PC-3 (cell line): ENCODE results near the gene PRKCSH. TPM values are rescaled to one million over a fixed set of nuclear protein-coding genes. Genes with fewer than 3 reads are reported as not detected.
A peak's percentile ranks its signal among the peaks of the same experiment; 100 is the strongest.

Source experiments
- ATAC-seq: fragments of 200-7000 bp; cut with Tn5 transposase; 2 replicates; pipeline ENCODE4 v1.9.1; 2020; ENCODE audit warnings: mild to moderate bottlenecking, moderate library complexity
- BruUV-seq: library from RNA; stranded (reverse); fragments of 400-500 nt; replicated peaks from 2 replicates; lab custom pipeline; 2021; lab: Mats Ljungman, UMichigan
- CTCF ChIA-PET: fragments of 300-600 bp; sonication (Branson Sonifier 250); formaldehyde crosslinking; loops from one replicate; lab custom pipeline; 2022; ENCODE audit warnings: antibody characterized with exemption; lab: Charles Lee
- POLR2A ChIA-PET: fragments of 300-600 bp; sonication (Branson Sonifier 250); formaldehyde crosslinking; loops from one replicate; lab custom pipeline; 2022; ENCODE audit warnings: antibody characterized with exemption; ENCODE audit not compliant: unreplicated experiment; lab: Charles Lee
- DNase-seq: peaks from one replicate; pipeline ENCODE4 v3.0.0-alpha.2; 2015
- H2AFZ ChIP-seq: fragments of 300-600 bp; sonication (generic); 2 replicates; pipeline ENCODE4 v1.6.0; 2016; ENCODE audit warnings: antibody characterized with exemption, low read length
- H3F3A ChIP-seq: fragments of 300-600 bp; sonication (generic); one replicate; pipeline ENCODE4 v1.6.0; 2017; ENCODE audit warnings: antibody characterized with exemption, low read length, control low read depth, mild to moderate bottlenecking; ENCODE audit not compliant: unreplicated experiment
- H3K27ac ChIP-seq: fragments of 300-600 bp; sonication (generic); 2 replicates; pipeline ENCODE4 v1.5.1; 2016; ENCODE audit warnings: mild to moderate bottlenecking, low read length
- H3K27me3 ChIP-seq: fragments of 300-600 bp; sonication (generic); 2 replicates; pipeline ENCODE4 v1.6.1; 2016; ENCODE audit warnings: low read length, mixed read lengths
- H3K36me3 ChIP-seq: fragments of 300-600 bp; sonication (generic); 2 replicates; pipeline ENCODE4 v1.6.1; 2016; ENCODE audit warnings: low read depth, mixed run types, low read length, mixed read lengths
- H3K4me1 ChIP-seq: fragments of 300-600 bp; sonication (generic); 2 replicates; pipeline ENCODE4 v1.5.1; 2016; ENCODE audit warnings: low read length; ENCODE audit not compliant: insufficient read depth
- H3K4me2 ChIP-seq: fragments of 300-600 bp; sonication (generic); 2 replicates; pipeline ENCODE4 v1.6.0; 2016; ENCODE audit warnings: low read length
- H3K4me3 ChIP-seq: fragments of 300-600 bp; sonication (generic); 2 replicates; pipeline ENCODE4 v1.5.1; 2016; ENCODE audit warnings: mild to moderate bottlenecking, low read length, mixed read lengths
- H3K79me2 ChIP-seq: fragments of 300-600 bp; sonication (generic); 2 replicates; pipeline ENCODE4 v1.6.1; 2017; ENCODE audit warnings: low read length, mixed read lengths
- H3K9ac ChIP-seq: fragments of 300-600 bp; sonication (generic); 2 replicates; pipeline ENCODE4 v1.6.0; 2016; ENCODE audit warnings: mild to moderate bottlenecking, low read length
- H3K9me2 ChIP-seq: fragments of 300-600 bp; sonication (generic); replicated peaks from 2 replicates; pipeline ENCODE4 v1.6.1; 2016; ENCODE audit warnings: mixed run types, low read length, mixed read lengths
- H3K9me3 ChIP-seq: fragments of 300-600 bp; sonication (generic); 2 replicates; pipeline ENCODE4 v1.6.1; 2016; ENCODE audit warnings: low read length, mixed read lengths
- H4K20me1 ChIP-seq: fragments of 300-600 bp; sonication (generic); 2 replicates; pipeline ENCODE4 v1.6.1; 2016; ENCODE audit warnings: low read length, mixed read lengths
- EZH2 ChIP-seq: fragments of 300-600 bp; sonication (generic); IDR thresholded peaks from one replicate; pipeline ENCODE4 v1.6.1; 2017; ENCODE audit warnings: antibody characterized with exemption, mild to moderate bottlenecking, low read length; ENCODE audit not compliant: unreplicated experiment
- EZH2phosphoT487 ChIP-seq: fragments of 300-600 bp; sonication (generic); IDR thresholded peaks from 2 replicates; pipeline ENCODE4 v1.6.1; 2018; ENCODE audit warnings: mild to moderate bottlenecking, antibody characterized with exemption, low read length, borderline replicate concordance
- intact Hi-C: fragments of 100-400 bp; cut with micrococcal nuclease; formaldehyde crosslinking; loops from 2 replicates; pipeline ENCODE4 v1.9.0; 2023
- total RNA-seq: library from RNA; depleted of rRNA; stranded (reverse); fragments of >200 nt; gene quantifications from 2 replicates; pipeline ENCODE4 v1.2.3, GENCODE V29; 2014
- TF ChIP-seq, protein P1 (sequence below): fragments of 300-600 bp; sonication (generic); conservative IDR thresholded peaks from 2 replicates; pipeline ENCODE4 v1.5.1; 2017; ENCODE audit warnings: antibody characterized with exemption, low read depth, mild to moderate bottlenecking, low read length

The PRKCSH gene
- total RNA-seq, 1 experiment from 2014 or later: 222 TPM

DNA sequence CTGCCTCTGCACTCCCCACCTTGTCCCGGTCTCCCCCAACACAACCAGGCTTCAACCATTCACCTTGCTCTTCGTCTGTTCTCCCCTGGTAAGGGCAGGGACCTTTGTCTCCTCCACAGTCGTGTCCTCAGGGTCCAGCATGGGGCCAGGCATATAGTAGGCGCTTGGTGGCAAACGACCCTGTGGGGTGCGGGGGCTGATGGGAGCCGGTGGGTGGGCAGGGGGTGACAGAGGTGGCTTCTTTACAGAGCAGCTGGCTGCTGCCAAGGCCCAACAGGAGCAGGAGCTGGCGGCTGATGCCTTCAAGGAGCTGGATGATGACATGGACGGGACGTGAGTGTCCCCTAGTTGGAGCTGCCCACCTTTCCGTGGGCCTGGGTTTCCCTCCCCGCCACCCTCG, 9.7 kb downstream of the PRKCSH start:
- BruUV-seq: no TSS peak
- H3K27ac ChIP-seq: no peak overlapping the region
- no peaks in the 10 kb centered on the region for H4K20me1 ChIP-seq
- peaks cover 17% of the 10 kb centered on the region; the same call in 1 of the 2 replicates for H3K79me2 ChIP-seq
- no peaks in the 10 kb centered on the region for H3K27me3 ChIP-seq
- ChIA-PET CTCF (no interaction called here), POLR2A (no interaction called here)
- TF ChIP-seq EZH2phosphoT487 (no peak), EZH2 (no peak)
- TF ChIP-seq, protein P1, sequence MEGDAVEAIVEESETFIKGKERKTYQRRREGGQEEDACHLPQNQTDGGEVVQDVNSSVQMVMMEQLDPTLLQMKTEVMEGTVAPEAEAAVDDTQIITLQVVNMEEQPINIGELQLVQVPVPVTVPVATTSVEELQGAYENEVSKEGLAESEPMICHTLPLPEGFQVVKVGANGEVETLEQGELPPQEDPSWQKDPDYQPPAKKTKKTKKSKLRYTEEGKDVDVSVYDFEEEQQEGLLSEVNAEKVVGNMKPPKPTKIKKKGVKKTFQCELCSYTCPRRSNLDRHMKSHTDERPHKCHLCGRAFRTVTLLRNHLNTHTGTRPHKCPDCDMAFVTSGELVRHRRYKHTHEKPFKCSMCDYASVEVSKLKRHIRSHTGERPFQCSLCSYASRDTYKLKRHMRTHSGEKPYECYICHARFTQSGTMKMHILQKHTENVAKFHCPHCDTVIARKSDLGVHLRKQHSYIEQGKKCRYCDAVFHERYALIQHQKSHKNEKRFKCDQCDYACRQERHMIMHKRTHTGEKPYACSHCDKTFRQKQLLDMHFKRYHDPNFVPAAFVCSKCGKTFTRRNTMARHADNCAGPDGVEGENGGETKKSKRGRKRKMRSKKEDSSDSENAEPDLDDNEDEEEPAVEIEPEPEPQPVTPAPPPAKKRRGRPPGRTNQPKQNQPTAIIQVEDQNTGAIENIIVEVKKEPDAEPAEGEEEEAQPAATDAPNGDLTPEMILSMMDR: no peak
- H2AFZ ChIP-seq: no peak overlapping the region
- H3K9me2 ChIP-seq: no peaks in the 10 kb centered on the region
- ATAC-seq (no peak), DNase-seq (no peak)
- no peaks in the 10 kb centered on the region for H3K9me3 ChIP-seq
- no peak overlapping the region for H3K9ac ChIP-seq
- no peaks in the 10 kb centered on the region for H3F3A ChIP-seq
- H3K4me3 ChIP-seq: no peak overlapping the region
- peaks cover 58% of the 10 kb centered on the region for H3K36me3 ChIP-seq
- H3K4me2 ChIP-seq: no peak overlapping the region
- H3K4me1 ChIP-seq: no peaks in the 10 kb centered on the region
- intact Hi-C loops: no loop called here

DNA sequence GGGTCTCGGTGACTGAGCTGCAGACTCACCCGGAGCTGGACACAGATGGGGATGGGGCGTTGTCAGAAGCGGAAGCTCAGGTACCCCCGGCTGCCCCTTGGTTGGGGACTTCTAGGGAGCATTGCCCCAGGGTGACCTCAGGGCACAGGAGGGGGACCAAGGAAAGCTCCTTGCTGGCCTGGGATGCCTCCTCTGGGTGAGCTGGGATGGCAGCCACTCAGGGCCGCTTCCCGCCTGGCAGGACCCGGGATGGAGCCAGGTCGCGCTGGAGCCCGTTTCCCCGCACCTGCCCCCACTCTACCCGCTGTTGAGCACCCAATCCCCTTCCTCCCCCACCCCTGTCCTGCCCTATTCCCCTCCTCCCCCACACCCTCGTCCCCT, 10.8 kb downstream of the PRKCSH start:
- no peaks in the 10 kb centered on the region for H3K27me3 ChIP-seq
- no peak overlapping the region for H3K4me3 ChIP-seq
- ATAC-seq: no peak
- no peaks in the 10 kb centered on the region for H3K9me2 ChIP-seq
- intact Hi-C loops: no loop called here
- peaks cover 52% of the 10 kb centered on the region for H3K36me3 ChIP-seq
- no peaks in the 10 kb centered on the region for H3F3A ChIP-seq
- POLR2A ChIA-PET: no interaction called here
- H2AFZ ChIP-seq: no peak overlapping the region
- BruUV-seq: no TSS peak
- no peaks in the 10 kb centered on the region for H4K20me1 ChIP-seq
- no peak overlapping the region for H3K4me2 ChIP-seq
- TF ChIP-seq, protein P1: no peak
- no peak for TF ChIP-seq EZH2
- TF ChIP-seq EZH2phosphoT487: no peak
- CTCF ChIA-PET: no interaction called here
- no peaks in the 10 kb centered on the region for H3K4me1 ChIP-seq
- H3K27ac ChIP-seq: no peak overlapping the region
- DNase-seq: no peak
- no peak overlapping the region for H3K9ac ChIP-seq
- no peaks in the 10 kb centered on the region for H3K9me3 ChIP-seq
- H3K79me2 ChIP-seq: peaks cover 10% of the 10 kb centered on the region; the same call in 1 of the 2 replicates

DNA sequence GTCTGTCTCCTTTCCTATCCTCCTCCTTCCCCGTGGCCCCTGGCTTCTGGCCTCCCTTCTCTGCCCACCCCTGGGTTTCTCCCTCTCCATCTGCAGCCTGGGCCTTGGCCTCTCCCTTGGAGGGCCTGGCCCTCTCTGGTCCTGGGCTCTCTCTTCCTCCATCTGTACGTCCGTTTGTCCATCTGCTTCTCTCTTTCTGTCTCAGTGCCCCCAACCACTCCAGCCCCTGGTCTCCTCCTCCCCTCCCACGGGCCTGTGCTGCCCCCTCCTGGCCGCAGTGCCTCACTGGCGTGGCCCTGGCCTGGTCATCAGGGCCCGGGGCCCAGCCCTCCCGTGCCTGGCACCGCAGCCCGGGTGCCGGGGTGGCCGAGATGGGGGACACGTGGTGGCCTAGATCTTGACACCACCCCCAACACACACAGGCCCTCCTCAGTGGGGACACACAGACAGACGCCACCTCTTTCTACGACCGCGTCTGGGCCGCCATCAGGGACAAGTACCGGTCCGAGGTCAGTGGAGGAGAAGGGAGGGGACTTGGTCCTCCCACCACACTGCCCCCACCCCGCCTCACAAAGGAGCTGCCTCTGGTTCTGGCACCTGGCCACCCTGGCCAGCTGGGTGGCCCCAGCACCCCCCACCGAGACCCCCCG, 11.3 kb downstream of the PRKCSH start:
- no TSS peak for BruUV-seq
- intact Hi-C loops: no loop called here
- Histone ChIP-seq H3K4me1 (no peaks in the 10 kb centered on the region), H3K9ac (no peak overlapping the region), H3K4me3 (no peak overlapping the region), H3K9me2 (no peaks in the 10 kb centered on the region), H4K20me1 (no peaks in the 10 kb centered on the region), H3K36me3 (peaks cover 50% of the 10 kb centered on the region), H3K27me3 (no peaks in the 10 kb centered on the region), H3K27ac (no peak overlapping the region), H3K9me3 (no peaks in the 10 kb centered on the region), H2AFZ (no peak overlapping the region), H3K4me2 (no peak overlapping the region), H3K79me2 (peaks cover 5% of the 10 kb centered on the region; the same call in 1 of the 2 replicates), H3F3A (no peaks in the 10 kb centered on the region)
- ChIA-PET CTCF (no interaction called here), POLR2A (no interaction called here)
- DNase-seq (peak; percentile 57), ATAC-seq (peak; percentile 80)
- TF ChIP-seq EZH2phosphoT487: no peak
- TF ChIP-seq, protein P1: peak; percentile 96
